Measurements from ENCODE around the gene TBC1D5.

Gene TBC1D5

DNA sequence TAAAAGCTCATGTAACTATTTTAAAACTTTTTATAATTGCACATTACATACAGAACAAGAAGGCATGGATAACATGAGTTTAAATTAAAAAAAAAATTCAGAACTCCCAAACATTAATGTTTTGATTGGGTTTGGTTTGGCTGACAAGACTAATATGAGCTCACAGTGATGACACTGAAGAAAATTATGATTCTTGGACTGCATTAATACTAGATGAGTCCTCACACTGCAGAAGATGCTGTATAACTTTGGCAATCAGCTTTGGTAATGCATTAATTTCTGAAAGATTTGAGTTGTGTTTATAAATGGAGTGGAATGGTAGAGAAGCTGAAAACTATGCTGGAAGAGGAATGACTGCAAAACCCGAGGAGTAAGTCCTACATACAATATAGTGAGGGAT lies 498.8 kb downstream of the TBC1D5 start:
- no peak for TF ChIP-seq ZFX (IDR thresholded peaks at IDR 0.05)
- TF ChIP-seq, protein P1, sequence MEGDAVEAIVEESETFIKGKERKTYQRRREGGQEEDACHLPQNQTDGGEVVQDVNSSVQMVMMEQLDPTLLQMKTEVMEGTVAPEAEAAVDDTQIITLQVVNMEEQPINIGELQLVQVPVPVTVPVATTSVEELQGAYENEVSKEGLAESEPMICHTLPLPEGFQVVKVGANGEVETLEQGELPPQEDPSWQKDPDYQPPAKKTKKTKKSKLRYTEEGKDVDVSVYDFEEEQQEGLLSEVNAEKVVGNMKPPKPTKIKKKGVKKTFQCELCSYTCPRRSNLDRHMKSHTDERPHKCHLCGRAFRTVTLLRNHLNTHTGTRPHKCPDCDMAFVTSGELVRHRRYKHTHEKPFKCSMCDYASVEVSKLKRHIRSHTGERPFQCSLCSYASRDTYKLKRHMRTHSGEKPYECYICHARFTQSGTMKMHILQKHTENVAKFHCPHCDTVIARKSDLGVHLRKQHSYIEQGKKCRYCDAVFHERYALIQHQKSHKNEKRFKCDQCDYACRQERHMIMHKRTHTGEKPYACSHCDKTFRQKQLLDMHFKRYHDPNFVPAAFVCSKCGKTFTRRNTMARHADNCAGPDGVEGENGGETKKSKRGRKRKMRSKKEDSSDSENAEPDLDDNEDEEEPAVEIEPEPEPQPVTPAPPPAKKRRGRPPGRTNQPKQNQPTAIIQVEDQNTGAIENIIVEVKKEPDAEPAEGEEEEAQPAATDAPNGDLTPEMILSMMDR (conservative IDR thresholded peaks at IDR 0.05): no peak
- no peak overlapping the region for H3K27ac ChIP-seq

DNA sequence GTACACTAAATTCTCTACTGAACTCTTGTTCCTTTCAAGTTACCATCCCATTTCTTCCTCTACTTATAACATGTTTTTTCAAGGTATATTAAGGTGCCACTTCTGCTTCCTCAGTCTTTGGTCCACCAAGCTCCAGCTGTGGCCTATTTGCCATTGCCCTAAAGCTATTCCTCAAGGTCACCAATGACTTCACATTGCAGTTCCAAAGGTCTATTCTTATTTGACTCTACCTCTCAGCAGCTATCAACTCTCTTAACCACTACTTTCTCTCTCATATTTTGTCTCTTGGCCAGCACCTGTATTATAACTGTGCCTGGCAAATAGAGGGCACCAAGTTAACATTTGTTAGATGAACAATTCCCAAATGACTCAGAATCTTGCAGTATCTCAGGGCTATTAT lies 503.0 kb downstream of the TBC1D5 start:
- no peak overlapping the region for H3K27ac ChIP-seq
- TF ChIP-seq ZFX (IDR thresholded peaks at IDR 0.05): no peak
- TF ChIP-seq, protein P1 (conservative IDR thresholded peaks at IDR 0.05): no peak

DNA sequence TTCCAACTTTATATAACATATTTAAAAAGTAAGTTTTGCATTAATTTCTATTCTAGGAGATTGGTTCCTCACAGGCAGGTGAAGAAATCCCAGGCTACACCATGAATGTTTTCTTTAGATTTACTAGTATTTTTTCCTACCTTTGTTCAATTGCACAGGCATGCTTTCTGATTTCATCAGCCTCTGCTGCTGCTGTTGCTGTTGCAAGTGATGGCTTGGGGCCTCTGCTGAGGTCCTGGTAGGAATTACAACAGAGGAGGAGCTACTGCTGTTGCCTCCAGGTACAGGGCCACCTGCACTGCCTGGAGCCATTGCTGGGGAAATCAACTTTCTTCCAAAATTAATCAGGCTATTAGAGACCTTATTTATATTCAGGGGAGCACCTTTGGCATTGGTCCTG lies 504.4 kb downstream of the TBC1D5 start:
- TF ChIP-seq, protein P1 (conservative IDR thresholded peaks at IDR 0.05): no peak
- no peak for TF ChIP-seq ZFX (IDR thresholded peaks at IDR 0.05)

DNA sequence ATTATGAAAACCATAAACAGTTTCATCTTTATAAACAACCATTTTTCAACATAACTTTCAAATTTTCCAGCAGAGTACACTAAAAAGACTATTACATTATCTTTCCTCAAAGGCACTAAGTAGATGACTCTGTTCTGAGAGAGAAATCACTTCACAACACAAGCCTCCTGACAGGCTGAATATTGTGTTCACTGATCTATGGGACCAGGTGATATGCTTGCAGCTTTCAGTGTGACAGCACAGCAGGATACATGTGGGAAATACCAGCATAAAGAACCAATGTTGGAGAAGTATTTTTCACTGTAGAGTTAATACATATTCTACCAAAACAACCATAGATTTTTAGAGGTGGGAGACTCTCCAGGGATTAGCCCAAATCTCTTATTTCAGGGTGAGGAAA lies 507.1 kb downstream of the TBC1D5 start:
- no peak overlapping the region for H3K27ac ChIP-seq
- TF ChIP-seq ZFX (IDR thresholded peaks at IDR 0.05): no peak
- TF ChIP-seq, protein P1 (conservative IDR thresholded peaks at IDR 0.05): no peak

More for the DNA sequence above, 504.4 kb downstream of the TBC1D5 start:
- no peak overlapping the region for H3K27ac ChIP-seq

DNA sequence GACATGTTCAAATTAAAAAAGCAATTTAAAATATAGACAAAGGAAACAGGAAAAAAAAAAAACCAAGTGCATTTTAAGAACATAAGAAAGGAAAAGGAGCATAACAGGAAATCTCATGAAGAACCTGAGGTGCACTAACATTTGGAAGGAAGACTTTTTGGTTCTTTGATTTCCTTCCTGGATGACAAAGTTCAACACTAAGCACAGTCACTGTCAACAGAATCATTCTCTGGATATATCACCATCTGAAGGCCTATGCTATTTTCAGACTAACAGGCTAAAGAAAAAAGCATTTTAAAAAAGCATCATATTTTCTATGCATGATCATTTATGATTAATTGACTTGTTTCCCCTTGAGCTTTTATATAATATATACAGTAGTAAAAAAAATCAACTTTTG lies 508.0 kb downstream of the TBC1D5 start:
- H3K27ac ChIP-seq: no peak overlapping the region
- TF ChIP-seq, protein P1 (conservative IDR thresholded peaks at IDR 0.05): no peak
- no peak for TF ChIP-seq ZFX (IDR thresholded peaks at IDR 0.05)

DNA sequence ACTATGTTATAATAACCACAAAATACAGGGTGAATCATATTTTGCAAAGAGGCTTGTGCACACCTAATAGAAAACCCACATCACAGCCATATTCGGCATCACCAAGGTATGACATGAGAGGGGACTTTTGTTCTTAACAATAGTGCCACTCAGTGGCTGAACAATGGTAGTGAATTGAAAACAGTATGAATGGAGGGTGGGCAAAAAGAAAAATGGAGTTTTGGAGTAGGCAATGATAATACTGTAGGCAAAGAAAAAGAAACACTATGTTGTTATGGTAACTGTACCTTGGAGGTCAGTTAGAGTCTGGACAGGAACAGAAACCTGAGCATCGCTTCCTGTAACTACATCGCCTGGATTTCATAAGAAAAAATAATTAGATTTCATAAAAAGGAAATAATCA lies 509.0 kb downstream of the TBC1D5 start:
- no peak overlapping the region for H3K27ac ChIP-seq
- no peak for TF ChIP-seq ZFX (IDR thresholded peaks at IDR 0.05)
- TF ChIP-seq, protein P1 (conservative IDR thresholded peaks at IDR 0.05): peak; percentile 73

DNA sequence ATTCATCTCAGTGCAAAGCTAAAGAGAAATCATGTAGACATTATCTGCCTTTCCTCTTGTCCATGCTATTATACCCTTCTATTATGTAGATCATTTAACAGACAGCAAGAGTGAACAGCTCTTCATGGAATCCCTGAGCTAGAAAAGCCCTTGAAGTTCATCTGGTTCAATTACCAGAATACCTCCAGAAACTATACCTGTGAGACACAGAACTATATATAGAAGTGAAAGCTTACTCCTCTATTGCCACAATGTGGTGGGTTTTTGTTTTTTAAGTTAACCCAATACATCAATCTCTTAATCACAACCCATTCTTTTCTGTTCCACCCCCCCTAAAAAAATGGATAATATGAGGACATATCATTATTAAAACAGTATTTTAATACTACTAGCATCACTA lies 510.0 kb downstream of the TBC1D5 start:
- H3K27ac ChIP-seq: no peak overlapping the region
- TF ChIP-seq, protein P1 (conservative IDR thresholded peaks at IDR 0.05): no peak
- no peak for TF ChIP-seq ZFX (IDR thresholded peaks at IDR 0.05)
